Ovary (tissue), 9 donors: ENCODE data around the gene TBL1X. TPM values are rescaled to one million over a fixed set of nuclear protein-coding genes. Genes with fewer than 3 reads are reported as not detected.
"Not testable (repeated sequence)": the region's sequence is repeated elsewhere in the genome, so short reads cannot be mapped to it uniquely, and the experiment has no call there.

Source experiments
- DNase-seq, 5 donors: peaks; one replicate each; pipeline ENCODE4 v3.0.0-alpha.2; 2019 to 2020
- H3K27ac ChIP-seq, 2 donors: fragments of 200-600 bp; one replicate each; pipeline versions ENCODE4 v1.5.1 to v1.8.0; 2019 to 2022
- H3K27me3 ChIP-seq: fragments of 200-600 bp; one replicate; pipeline ENCODE4 v1.8.0; 2022
- H3K36me3 ChIP-seq: fragments of 200-600 bp; sonication (generic); one replicate; pipeline ENCODE4 v1.5.1; 2019
- H3K4me1 ChIP-seq: one replicate; pipeline ENCODE4 v1.8.1; 2013; ENCODE audit warnings: mild to moderate bottlenecking, moderate library complexity; ENCODE audit not compliant: insufficient read depth
- H3K4me3 ChIP-seq: fragments of 200-600 bp; sonication (generic); one replicate; pipeline ENCODE4 v1.5.1; 2017
- H3K9me3 ChIP-seq, 2 donors: fragments of 200-600 bp in 1 of 2; sonication (generic) in 1 of 2; one replicate each; pipeline versions ENCODE4 v1.5.1 to v1.8.1; 2013 to 2019; ENCODE audit warnings: mild to moderate bottlenecking in 1 of 2, moderate library complexity in 1 of 2
- EP300 ChIP-seq: sonication (generic); formaldehyde crosslinking; IDR thresholded peaks from one replicate; pipeline ENCODE4 v1.6.1; 2017; ENCODE audit warnings: antibody characterized with exemption
- POLR2A ChIP-seq: fragments of 450-650 bp; IDR thresholded peaks from one replicate; pipeline ENCODE4 v1.6.1; 2017; ENCODE audit warnings: antibody characterized with exemption, mild to moderate bottlenecking, moderate library complexity
- WGBS, 3 donors: extraction: QIAGEN DNeasy Blood & Tissue Kit in 1 of 3; methylation state at CpG; one replicate each; pipeline versions ENCODE4 v1.1.5 to v1.1.7; 2013 to 2017; 5-methylcytosine and 5-hydroxymethylcytosine counted together
- intact Hi-C, 4 donors: fragments of 100-400 bp; cut with DNase I; formaldehyde crosslinking; loops; one replicate each; pipeline versions ENCODE4 v1.11.0 to v1.15.1; 2022 to 2023
- polyA plus RNA-seq, 2 donors: library from polyadenylated mRNA; stranded (reverse); fragments of 200-250 nt in 1 of 2; fragments of 350-450 nt in 1 of 2; fragmentation: Illumina TruSeq in 1 of 2; extraction: RNeasy Lipid Tissue Mini Kit (QIAGEN cat#74804) in 1 of 2; gene quantifications; one replicate each; pipeline ENCODE4 v1.2.3, GENCODE V29; 2013 to 2014
- total RNA-seq, 7 donors: library from RNA; depleted of rRNA in 2 of 7; stranded (reverse); fragments of >200 nt in 2 of 7; fragmentation: NEBNext Ultra II Directional in 3 of 7; extraction: Animal tissue kit (Norgen Biotek cat#: 25700) in 3 of 7; gene quantifications; one replicate each; pipeline versions ENCODE4 v1.1.0 to v1.2.4, GENCODE V29; 2016 to 2023
- TF ChIP-seq, protein P1 (sequence below), 3 donors: fragments of 450-650 bp in 2 of 3; fragments of 200-600 bp in 1 of 3; IDR thresholded peaks; one replicate each; pipeline versions ENCODE4 v1.5.1 to v1.8.0; 2016 to 2022; ENCODE audit warnings: antibody characterized with exemption in 3 of 3, mild to moderate bottlenecking in 1 of 3
- donor health status: DM: no; HTN: no; CAD: no; lungs with moderate emphysema.
- donor health status: DM: no; HTN: no; CAD: no.
- donor health status: Bipolar disorder and iron deficiency.
- donor health status: DM: yes; HTN: yes; CAD: no.
- donor health status: DM: no; HTN: no; CAD: no.
- donor health status: DM: yes; HTN: yes; CAD: no.

The TBL1X gene
- total and polyA plus RNA-seq, 9 donors = 11.3 to 50.5 (median 32.0) TPM

DNA sequence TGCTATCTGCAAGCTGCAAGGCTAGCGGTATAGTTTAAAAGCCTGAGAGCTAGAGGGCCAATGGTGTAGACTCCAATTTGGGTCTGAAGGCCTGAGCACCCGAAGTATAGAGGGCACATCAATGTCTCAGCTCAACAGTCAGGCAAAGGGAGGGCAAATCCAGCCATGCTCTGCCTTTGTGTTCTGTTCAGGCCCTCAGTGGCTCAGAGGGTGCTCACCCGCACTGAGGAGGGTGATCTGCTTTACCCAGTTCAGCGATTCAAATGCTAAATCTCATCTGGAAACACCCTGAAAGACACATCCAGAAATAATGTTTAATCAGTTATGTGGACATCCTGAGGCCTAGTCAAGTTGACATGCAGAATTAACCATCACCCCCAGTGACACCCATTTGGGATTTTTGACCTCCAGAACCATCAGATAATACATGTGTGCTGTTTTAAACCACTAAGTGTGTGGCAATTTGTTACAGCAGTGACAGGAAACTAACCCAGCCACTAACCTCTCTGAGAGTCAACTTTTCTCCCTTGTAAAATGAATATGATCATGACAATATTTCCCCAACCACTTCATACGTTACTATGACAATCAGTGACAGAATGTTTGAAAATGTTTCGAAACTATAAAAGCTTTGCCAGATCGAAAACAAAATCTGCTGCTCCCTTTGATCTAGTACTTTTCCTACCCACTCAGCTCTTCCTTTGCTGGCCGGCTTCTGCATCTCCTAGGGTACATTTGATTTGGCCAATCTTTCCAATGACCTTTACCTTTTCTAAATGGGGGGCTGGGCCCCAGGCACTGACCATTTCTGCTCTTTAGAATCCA is 8.4 kb upstream of the TBL1X start:
- WGBS, 3 donors = 77 to 82% (median 79%) methylated on average over 8 of the region's 8 CpGs
- H3K27ac ChIP-seq = no peak overlapping the region

DNA sequence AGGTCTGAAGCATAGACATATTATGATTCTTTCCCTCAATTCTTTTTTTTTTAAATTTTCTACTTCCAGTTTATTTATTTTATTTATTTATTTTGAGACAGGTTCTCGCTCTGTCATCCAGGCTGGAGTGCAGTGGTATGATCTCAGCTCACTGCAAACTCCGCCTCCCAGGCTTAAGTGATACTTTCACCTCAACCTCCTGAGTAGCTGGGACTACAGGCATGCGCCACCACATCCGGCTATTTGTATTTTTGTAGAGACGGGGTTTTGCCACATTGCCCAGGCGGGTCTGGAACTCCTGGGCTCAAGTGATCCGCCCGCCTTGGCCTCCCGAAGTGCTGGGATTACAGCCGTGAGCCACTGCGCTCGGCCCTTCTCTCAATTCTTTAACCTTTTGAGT is 6.8 kb upstream of the TBL1X start:
- intact Hi-C loops, H3K9me3 ChIP-seq, H3K27me3 ChIP-seq, H3K27ac ChIP-seq, H3K4me3 ChIP-seq, H3K36me3 ChIP-seq, H3K4me1 ChIP-seq, DNase-seq: not testable (repeated sequence)
- WGBS, 3 donors = 83 to 88% (median 88%) methylated on average over 12 of the region's 12 CpGs

More for the DNA sequence above, 8.4 kb upstream of the TBL1X start:
- Histone ChIP-seq H3K27me3 (no peaks in the 10 kb centered on the region), H3K4me1 (no peaks in the 10 kb centered on the region), H3K9me3 (no peaks in the 10 kb centered on the region), H3K36me3 (no peaks in the 10 kb centered on the region), H3K4me3 (no peak overlapping the region)
- intact Hi-C loops = no loop called here
- no peak for DNase-seq
- TF ChIP-seq EP300 (no peak), POLR2A (no peak)
- TF ChIP-seq, protein P1, sequence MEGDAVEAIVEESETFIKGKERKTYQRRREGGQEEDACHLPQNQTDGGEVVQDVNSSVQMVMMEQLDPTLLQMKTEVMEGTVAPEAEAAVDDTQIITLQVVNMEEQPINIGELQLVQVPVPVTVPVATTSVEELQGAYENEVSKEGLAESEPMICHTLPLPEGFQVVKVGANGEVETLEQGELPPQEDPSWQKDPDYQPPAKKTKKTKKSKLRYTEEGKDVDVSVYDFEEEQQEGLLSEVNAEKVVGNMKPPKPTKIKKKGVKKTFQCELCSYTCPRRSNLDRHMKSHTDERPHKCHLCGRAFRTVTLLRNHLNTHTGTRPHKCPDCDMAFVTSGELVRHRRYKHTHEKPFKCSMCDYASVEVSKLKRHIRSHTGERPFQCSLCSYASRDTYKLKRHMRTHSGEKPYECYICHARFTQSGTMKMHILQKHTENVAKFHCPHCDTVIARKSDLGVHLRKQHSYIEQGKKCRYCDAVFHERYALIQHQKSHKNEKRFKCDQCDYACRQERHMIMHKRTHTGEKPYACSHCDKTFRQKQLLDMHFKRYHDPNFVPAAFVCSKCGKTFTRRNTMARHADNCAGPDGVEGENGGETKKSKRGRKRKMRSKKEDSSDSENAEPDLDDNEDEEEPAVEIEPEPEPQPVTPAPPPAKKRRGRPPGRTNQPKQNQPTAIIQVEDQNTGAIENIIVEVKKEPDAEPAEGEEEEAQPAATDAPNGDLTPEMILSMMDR (IDR thresholded peaks at IDR 0.05) = no peak

DNA sequence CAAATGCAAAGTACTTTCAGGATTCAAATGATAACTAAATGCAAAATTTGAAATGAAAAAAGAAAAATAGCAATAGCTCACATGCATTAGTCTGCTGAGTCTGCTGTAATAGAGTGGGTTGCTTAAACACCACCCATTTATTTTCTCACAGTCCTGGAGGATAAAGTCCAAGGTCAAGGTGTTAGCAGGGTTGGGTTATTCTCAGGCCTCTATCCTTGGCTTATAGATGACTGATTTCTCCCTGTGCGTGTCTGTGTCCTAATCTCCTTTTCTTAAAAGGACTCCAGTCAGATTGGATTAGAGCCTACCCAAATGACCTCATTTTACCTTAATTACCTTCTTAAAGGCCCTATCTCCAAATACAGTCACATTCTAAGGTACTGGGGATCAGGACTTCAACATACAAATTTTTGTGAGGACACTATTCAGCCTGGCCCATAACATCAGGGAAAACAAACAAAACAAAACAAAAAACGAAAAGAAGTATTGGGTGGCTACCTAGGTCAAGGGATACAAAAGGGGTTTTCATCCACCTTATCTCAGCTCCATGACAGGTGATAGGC is 6.3 kb upstream of the TBL1X start:
- no peaks in the 10 kb centered on the region for H3K36me3 ChIP-seq
- no peaks in the 10 kb centered on the region for H3K27me3 ChIP-seq
- H3K9me3 ChIP-seq = no peaks in the 10 kb centered on the region
- intact Hi-C loops = no loop called here
- 39% methylated on average over 2 of the region's 2 CpGs for WGBS, 3 donors
- no peaks in the 10 kb centered on the region for H3K4me1 ChIP-seq
- no peak for DNase-seq
- no peak overlapping the region for H3K27ac ChIP-seq
- H3K4me3 ChIP-seq = no peak overlapping the region
- TF ChIP-seq EP300 = no peak
- TF ChIP-seq, protein P1 (IDR thresholded peaks at IDR 0.05) = no peak
- TF ChIP-seq POLR2A = no peak

DNA sequence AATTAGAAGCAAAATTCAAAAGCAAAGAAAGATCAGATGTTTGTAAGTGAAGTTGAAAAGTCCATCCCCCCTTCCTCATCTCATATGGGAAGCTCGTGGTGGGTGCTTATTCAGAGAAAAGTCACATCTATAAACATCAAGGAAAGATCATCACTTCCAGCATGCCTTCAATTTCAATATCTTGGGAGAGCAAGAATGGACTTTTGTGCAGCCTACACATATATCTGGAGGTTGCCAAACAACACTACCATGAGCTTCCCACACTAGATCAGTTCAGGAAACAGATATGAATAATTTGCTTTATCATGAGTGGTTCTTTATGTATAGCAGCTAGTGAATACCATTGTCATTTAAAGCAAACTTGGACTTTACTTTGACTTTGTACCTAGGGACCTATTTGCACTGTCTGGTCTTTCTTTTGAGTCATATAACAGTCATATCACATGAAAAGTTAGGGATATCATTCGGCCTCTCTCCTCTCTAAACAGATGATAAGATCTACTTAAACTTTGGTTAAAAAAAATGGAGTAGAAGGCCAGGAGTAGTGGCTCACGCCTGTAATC is 5.6 kb upstream of the TBL1X start:
- TF ChIP-seq POLR2A = no peak
- TF ChIP-seq, protein P1 (IDR thresholded peaks at IDR 0.05) = no peak
- no peak for TF ChIP-seq EP300
- WGBS, 3 donors = 56 to 67% (median 64%) methylated on average over 3 of the region's 3 CpGs
- Histone ChIP-seq H3K4me1 (no peaks in the 10 kb centered on the region), H3K36me3 (no peaks in the 10 kb centered on the region), H3K4me3 (no peak overlapping the region), H3K27me3 (no peaks in the 10 kb centered on the region), H3K27ac (no peak overlapping the region), H3K9me3 (no peaks in the 10 kb centered on the region)
- DNase-seq = no peak
- intact Hi-C loops = no loop called here

DNA sequence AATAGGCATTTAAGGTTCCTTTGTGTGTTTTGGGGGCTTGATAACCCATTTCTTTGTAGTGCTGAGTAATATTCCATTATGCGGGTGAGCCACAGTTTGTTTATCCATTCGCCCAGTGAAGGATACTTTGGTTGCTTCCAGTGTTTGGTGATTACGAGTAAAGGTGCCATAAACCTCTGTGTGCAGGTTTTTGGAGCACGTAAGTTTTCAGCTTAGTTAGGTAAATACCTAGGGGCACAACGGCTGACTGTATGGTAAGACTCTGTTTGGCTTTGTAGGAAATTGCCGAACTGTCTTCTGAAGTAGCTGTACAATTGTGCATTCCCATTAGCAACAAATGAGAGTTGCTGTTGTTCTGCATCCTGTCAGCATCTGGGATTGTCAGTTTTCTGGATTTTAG is 3.8 kb upstream of the TBL1X start:
- no peaks in the 10 kb centered on the region for H3K27me3 ChIP-seq
- no peak overlapping the region for H3K27ac ChIP-seq
- WGBS, 3 donors = 63 to 72% (median 69%) methylated on average over 6 of the region's 6 CpGs
- H3K4me1 ChIP-seq = peaks cover 2% of the 10 kb centered on the region
- intact Hi-C loops = loop anchor here in 2 of 4 donors (5.0 kb wide), 1 partner anchor 119 kb away; no protein-coding TSS in a partner anchor
- no peak overlapping the region for H3K4me3 ChIP-seq
- no peaks in the 10 kb centered on the region for H3K36me3 ChIP-seq
- DNase-seq = no peak
- TF ChIP-seq, protein P1 (IDR thresholded peaks at IDR 0.05) = no peak
- TF ChIP-seq POLR2A = no peak
- no peak for TF ChIP-seq EP300
- no peaks in the 10 kb centered on the region for H3K9me3 ChIP-seq
